DND-41 (cell line): Measurements from ENCODE around the gene TPO.
A peak's percentile ranks its signal among the peaks of the same experiment; 100 is the strongest.

Experiments
- ATAC-seq: fragments of 200-7000 bp; cut with Tn5 transposase; 3 replicates; pipeline ENCODE4 v1.9.1; 2021; ENCODE audit warnings: low read depth; ENCODE audit not compliant: insufficient read depth
- DNase-seq: peaks from one replicate; pipeline ENCODE4 v3.0.0-alpha.2; 2020
- H2AFZ ChIP-seq: 2 replicates; pipeline ENCODE4 v1.6.0; 2012; ENCODE audit warnings: low read depth, low read length
- H3K27ac ChIP-seq: 2 replicates; pipeline ENCODE4 v1.5.1; 2012; ENCODE audit warnings: low read length, inconsistent platforms
- H3K27me3 ChIP-seq: fragments of 200-600 bp; sonication (generic); 2 replicates; pipeline ENCODE4 v1.6.0; 2012; ENCODE audit warnings: low read length, mild to moderate bottlenecking, inconsistent platforms; ENCODE audit not compliant: insufficient read depth, poor library complexity
- H3K36me3 ChIP-seq: 2 replicates; pipeline ENCODE4 v1.5.1; 2012; ENCODE audit warnings: low read length, inconsistent platforms; ENCODE audit not compliant: insufficient read depth
- H3K4me1 ChIP-seq: 2 replicates; pipeline ENCODE4 v1.5.1; 2012; ENCODE audit warnings: mild to moderate bottlenecking, low read length; ENCODE audit not compliant: insufficient read depth
- H3K4me2 ChIP-seq: 2 replicates; pipeline ENCODE4 v1.6.0; 2012; ENCODE audit warnings: mild to moderate bottlenecking, moderate library complexity, low read length, inconsistent platforms; ENCODE audit not compliant: insufficient read depth
- H3K4me3 ChIP-seq, 2 experiments: fragments of 200-600 bp in 1 of 2; shearing (Covaris generic) in 1 of 2; 2 replicates each; pipeline ENCODE4 v1.5.1; 2012 to 2016; ENCODE audit warnings: inconsistent platforms in 2 of 2, low read length in 2 of 2, mild to moderate bottlenecking in 2 of 2, low read depth in 1 of 2, moderate library complexity in 1 of 2
- H3K79me2 ChIP-seq: 2 replicates; pipeline ENCODE4 v1.6.0; 2012; ENCODE audit warnings: low read length, inconsistent platforms; ENCODE audit not compliant: insufficient read depth
- H3K9ac ChIP-seq: 2 replicates; pipeline ENCODE4 v1.6.0; 2012; ENCODE audit warnings: low read depth, mild to moderate bottlenecking, inconsistent platforms, low read length, moderate library complexity
- H3K9me3 ChIP-seq: 2 replicates; pipeline ENCODE4 v1.5.1; 2012; ENCODE audit warnings: low read length, moderate library complexity, mild to moderate bottlenecking, inconsistent platforms; ENCODE audit not compliant: insufficient read depth, severe bottlenecking
- H4K20me1 ChIP-seq: 2 replicates; pipeline ENCODE4 v1.6.0; 2012; ENCODE audit warnings: low read length; ENCODE audit not compliant: insufficient read depth
- EZH2 ChIP-seq: IDR thresholded peaks from 3 replicates; pipeline ENCODE4 v1.6.1; 2012; ENCODE audit warnings: borderline replicate concordance, low read depth, mild to moderate bottlenecking, moderate library complexity, low read length, inconsistent platforms; ENCODE audit not compliant: severe bottlenecking
- TF ChIP-seq, protein P1 (sequence below): IDR thresholded peaks from 2 replicates; pipeline ENCODE4 v1.5.1; 2012; ENCODE audit warnings: borderline replicate concordance, low read length, moderate library complexity, mild to moderate bottlenecking; ENCODE audit not compliant: poor library complexity, severe bottlenecking; ENCODE audit errors: extremely low read depth

The TPO gene

GRCh38 chr2:1512321-1513289 is 99.3 kb downstream of the TPO start:
- H3K9me3 ChIP-seq = no peaks in the 10 kb centered on the region
- H2AFZ ChIP-seq = no peak overlapping the region
- H3K9ac ChIP-seq = no peak overlapping the region
- no peak overlapping the region for H3K4me2 ChIP-seq
- H3K27ac ChIP-seq = no peak overlapping the region
- no peaks in the 10 kb centered on the region for H3K27me3 ChIP-seq
- TF ChIP-seq, protein P1, sequence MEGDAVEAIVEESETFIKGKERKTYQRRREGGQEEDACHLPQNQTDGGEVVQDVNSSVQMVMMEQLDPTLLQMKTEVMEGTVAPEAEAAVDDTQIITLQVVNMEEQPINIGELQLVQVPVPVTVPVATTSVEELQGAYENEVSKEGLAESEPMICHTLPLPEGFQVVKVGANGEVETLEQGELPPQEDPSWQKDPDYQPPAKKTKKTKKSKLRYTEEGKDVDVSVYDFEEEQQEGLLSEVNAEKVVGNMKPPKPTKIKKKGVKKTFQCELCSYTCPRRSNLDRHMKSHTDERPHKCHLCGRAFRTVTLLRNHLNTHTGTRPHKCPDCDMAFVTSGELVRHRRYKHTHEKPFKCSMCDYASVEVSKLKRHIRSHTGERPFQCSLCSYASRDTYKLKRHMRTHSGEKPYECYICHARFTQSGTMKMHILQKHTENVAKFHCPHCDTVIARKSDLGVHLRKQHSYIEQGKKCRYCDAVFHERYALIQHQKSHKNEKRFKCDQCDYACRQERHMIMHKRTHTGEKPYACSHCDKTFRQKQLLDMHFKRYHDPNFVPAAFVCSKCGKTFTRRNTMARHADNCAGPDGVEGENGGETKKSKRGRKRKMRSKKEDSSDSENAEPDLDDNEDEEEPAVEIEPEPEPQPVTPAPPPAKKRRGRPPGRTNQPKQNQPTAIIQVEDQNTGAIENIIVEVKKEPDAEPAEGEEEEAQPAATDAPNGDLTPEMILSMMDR = no peak
- TF ChIP-seq EZH2 = no peak
- H3K4me3 ChIP-seq = no peak overlapping the region
- H3K36me3 ChIP-seq = no peaks in the 10 kb centered on the region
- H3K79me2 ChIP-seq = no peaks in the 10 kb centered on the region
- peaks cover 17% of the 10 kb centered on the region for H3K4me1 ChIP-seq
- no peak for ATAC-seq
- H4K20me1 ChIP-seq = no peaks in the 10 kb centered on the region
- no peak for DNase-seq

DNA sequence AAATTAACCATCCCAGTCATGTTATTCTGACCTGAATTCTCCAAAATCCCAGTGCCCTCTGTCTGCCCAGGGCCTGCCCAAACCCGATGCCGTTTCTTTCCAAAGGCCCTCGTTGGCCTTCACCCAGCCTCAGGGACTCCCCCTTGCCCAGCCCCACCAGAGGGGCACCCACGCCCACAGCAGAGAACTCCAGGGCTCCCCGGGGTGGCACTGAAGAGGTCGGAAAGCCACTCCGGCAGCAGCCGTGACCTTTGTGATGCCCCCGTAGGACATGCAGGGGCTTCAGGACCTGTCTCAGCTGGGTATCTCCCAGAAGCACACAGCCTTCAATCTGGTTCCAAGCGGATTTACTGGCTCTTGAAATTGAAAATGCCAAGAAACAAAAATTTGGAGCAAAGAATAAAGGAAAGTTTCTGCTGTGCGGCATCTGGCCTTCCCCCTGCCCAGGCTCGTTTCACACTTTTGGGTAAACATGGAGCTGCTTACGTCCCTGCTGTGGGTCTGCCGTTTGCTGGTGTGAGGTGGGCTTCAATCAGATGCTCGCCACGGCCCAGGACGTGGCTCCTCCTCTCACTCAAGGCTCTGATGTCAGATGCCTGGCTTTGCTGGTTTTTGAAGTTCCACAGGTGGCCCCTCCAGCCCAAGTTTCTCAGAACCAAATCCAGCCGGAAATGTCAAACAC is 101.3 kb downstream of the TPO start:
- peak; percentile 19 for DNase-seq
- Histone ChIP-seq H3K4me1 (peaks cover 37% of the 10 kb centered on the region), H3K9ac (no peak overlapping the region), H3K27me3 (no peaks in the 10 kb centered on the region), H3K4me2 (no peak overlapping the region), H3K4me3 (no peak overlapping the region), H2AFZ (no peak overlapping the region), H3K36me3 (no peaks in the 10 kb centered on the region), H3K9me3 (no peaks in the 10 kb centered on the region), H3K27ac (0 out of 2 replicates have a peak overlapping the region, but pooled peaks have one; percentile 18), H3K79me2 (no peaks in the 10 kb centered on the region), H4K20me1 (no peaks in the 10 kb centered on the region)
- TF ChIP-seq, protein P1 = no peak
- TF ChIP-seq EZH2 = no peak
- ATAC-seq = no peak

GRCh38 chr2:1515073-1515430 is 101.8 kb downstream of the TPO start:
- ATAC-seq = no peak
- H2AFZ ChIP-seq = no peak overlapping the region

More at GRCh38 chr2:1515073-1515430, 101.8 kb downstream of the TPO start:
- no peaks in the 10 kb centered on the region for H3K9me3 ChIP-seq
- no peak for DNase-seq
- H3K4me2 ChIP-seq = no peak overlapping the region
- H3K4me3 ChIP-seq = no peak overlapping the region
- TF ChIP-seq, protein P1 = no peak
- no peak for TF ChIP-seq EZH2
- no peaks in the 10 kb centered on the region for H3K27me3 ChIP-seq
- no peaks in the 10 kb centered on the region for H3K79me2 ChIP-seq
- H4K20me1 ChIP-seq = no peaks in the 10 kb centered on the region
- no peak overlapping the region for H3K27ac ChIP-seq
- H3K4me1 ChIP-seq = peaks cover 42% of the 10 kb centered on the region
- H3K36me3 ChIP-seq = no peaks in the 10 kb centered on the region
- H3K9ac ChIP-seq = no peak overlapping the region
